Measurements from ENCODE around the gene STPG1. TPM values are rescaled to one million over a fixed set of nuclear protein-coding genes. Genes with fewer than 3 reads are reported as not detected.

STPG1 gene
- total RNA-seq, 2 donors from 2014 or later: 17.6 to 24.7 TPM

GRCh38 chr1:24308365-24309015, 105.1 kb downstream of the STPG1 start:
- DNase-seq (no peak), ATAC-seq (no peak)
- intact Hi-C loops (cut with DNase I, micrococcal nuclease): no loop called here

Other genes with a start within 250 kb of the STPG1 start
- 10 to 100 TPM; 11.3 to 23.2 TPM for gene IFNLR1, start 226.5 kb downstream of the STPG1 start, total RNA-seq
- gene GRHL3, start 94.4 kb downstream of the STPG1 start, total RNA-seq: under 1 TPM in 1 of 2 donors, not detected in 1; 0.45 TPM
- gene NIPAL3, start 2.0 kb upstream of the STPG1 start, total RNA-seq: 10 to 100 TPM; 33.9 to 48.2 TPM
- 10 to 100 TPM; 12.8 to 15.4 TPM for gene RCAN3, start 89.1 kb upstream of the STPG1 start, total RNA-seq
- gene NCMAP, start 142.3 kb upstream of the STPG1 start, total RNA-seq: 1 to 10 TPM; 1.2 to 2.2 TPM
- 100 to 1,000 TPM; 106 to 115 TPM for gene SRRM1, start 229.5 kb upstream of the STPG1 start, total RNA-seq

All from left colon (tissue), 2 donors.